Calu3 (cell line): ENCODE results near the gene BIN2. TPM values are rescaled to one million over a fixed set of nuclear protein-coding genes. Genes with fewer than 3 reads are reported as not detected.
A peak's percentile ranks its signal among the peaks of the same experiment; 100 is the strongest.
"Not testable (repeated sequence)": the region's sequence is repeated elsewhere in the genome, so short reads cannot be mapped to it uniquely, and the experiment has no call there.

ENCODE experiments used
- BruUV-seq: library from RNA; stranded (reverse); fragments of 400-500 nt; replicated peaks from 2 replicates; lab custom pipeline; 2021; lab: Mats Ljungman, UMichigan
- CTCF ChIA-PET: fragments of 300-600 bp; sonication (Branson Sonifier 250); formaldehyde crosslinking; loops from one replicate; lab custom pipeline; 2022; ENCODE audit warnings: antibody characterized with exemption; lab: Charles Lee
- DNase-seq: peaks from one replicate; pipeline ENCODE4 v3.0.0; 2022
- H3K27ac Mint-ChIP-seq: one replicate; pipeline ENCODE4 v1.8.0; 2022; ENCODE audit warnings: mixed read lengths; ENCODE audit not compliant: unreplicated experiment
- H3K27me3 Mint-ChIP-seq: one replicate; pipeline ENCODE4 v1.8.0; 2022; ENCODE audit warnings: mixed read lengths; ENCODE audit not compliant: unreplicated experiment
- H3K36me3 Mint-ChIP-seq: one replicate; pipeline ENCODE4 v1.8.0; 2022; ENCODE audit warnings: mild to moderate bottlenecking, moderate library complexity, mixed read lengths; ENCODE audit not compliant: insufficient read depth, unreplicated experiment
- H3K4me1 Mint-ChIP-seq: one replicate; pipeline ENCODE4 v1.8.0; 2022; ENCODE audit warnings: mild to moderate bottlenecking, low read depth, mixed read lengths; ENCODE audit not compliant: unreplicated experiment
- H3K4me3 Mint-ChIP-seq: one replicate; pipeline ENCODE4 v1.8.0; 2022; ENCODE audit warnings: mild to moderate bottlenecking, low read depth, moderate library complexity, mixed read lengths; ENCODE audit not compliant: unreplicated experiment
- H3K9me3 Mint-ChIP-seq: one replicate; pipeline ENCODE4 v1.8.0; 2022; ENCODE audit warnings: low read depth, mixed read lengths; ENCODE audit not compliant: unreplicated experiment
- CTCF ChIP-seq: fragments of 200-600 bp; IDR thresholded peaks from one replicate; pipeline ENCODE4 v1.8.0; 2022; ENCODE audit warnings: antibody characterized with exemption; ENCODE audit not compliant: unreplicated experiment
- intact Hi-C: fragments of 100-400 bp; cut with micrococcal nuclease; formaldehyde crosslinking; loops from one replicate; pipeline ENCODE4 v1.10.0; 2022; ENCODE audit not compliant: unreplicated experiment
- total RNA-seq: library from RNA; stranded (reverse); gene quantifications from 2 replicates; pipeline ENCODE4 v1.2.3, GENCODE V29; 2022

The BIN2 gene
- total RNA-seq, 1 experiment from 2014 or later = not detected

GRCh38 chr12:51311389-51311788 lies 12.6 kb downstream of the BIN2 start:
- H3K27me3 Mint-ChIP-seq = no peaks in the 10 kb centered on the region
- no peak overlapping the region for H3K27ac Mint-ChIP-seq
- intact Hi-C loops = no loop called here
- H3K4me3 Mint-ChIP-seq = no peak overlapping the region
- BruUV-seq = no TSS peak
- no peaks in the 10 kb centered on the region for H3K9me3 Mint-ChIP-seq
- CTCF ChIA-PET = no interaction called here
- no peak for TF ChIP-seq CTCF
- H3K4me1 Mint-ChIP-seq = peaks cover 16% of the 10 kb centered on the region
- peaks cover 9% of the 10 kb centered on the region for H3K36me3 Mint-ChIP-seq
- DNase-seq = no peak

- Mint-ChIP-seq H3K27ac (peak overlapping the region; percentile 97), H3K9me3 (no peaks in the 10 kb centered on the region), H3K4me1 (peaks cover 16% of the 10 kb centered on the region), H3K4me3 (peak overlapping the region; percentile 44), H3K36me3 (peaks cover 9% of the 10 kb centered on the region), H3K27me3 (no peaks in the 10 kb centered on the region)
- intact Hi-C loops = loop anchor here (5.0 kb wide), 1 partner anchor 41 kb away; no protein-coding TSS in a partner anchor
- no TSS peak for BruUV-seq
- TF ChIP-seq CTCF = no peak
- DNase-seq = peak; percentile 50
- CTCF ChIA-PET = interaction anchor here (0.7 to 1.8 kb wide), 7 partner anchors 9 to 54 kb away, joined by 3 to 11 read pairs (median 4); partner anchors contain the start of gene SMAGP
Measured at GRCh38 chr12:51307655-51308593, 16.1 kb downstream of the BIN2 start.

GRCh38 chr12:51306507-51306906 lies 17.5 kb downstream of the BIN2 start:
- Mint-ChIP-seq H3K36me3 (peaks cover 9% of the 10 kb centered on the region), H3K27ac (no peak overlapping the region), H3K9me3 (no peaks in the 10 kb centered on the region), H3K27me3 (no peaks in the 10 kb centered on the region), H3K4me1 (peaks cover 16% of the 10 kb centered on the region), H3K4me3 (no peak overlapping the region)
- TF ChIP-seq CTCF = no peak
- no TSS peak for BruUV-seq
- CTCF ChIA-PET = interaction anchor here (1.5 kb wide), 1 partner anchor 15 kb away, joined by 4 read pairs; no protein-coding TSS in a partner anchor
- DNase-seq = no peak
- intact Hi-C loops = loop anchor here (5.0 kb wide), 1 partner anchor 39 kb away; no protein-coding TSS in a partner anchor

GRCh38 chr12:51300768-51301167 lies 23.2 kb downstream of the BIN2 start:
- H3K27ac Mint-ChIP-seq, DNase-seq, intact Hi-C loops, H3K4me3 Mint-ChIP-seq, H3K27me3 Mint-ChIP-seq, H3K4me1 Mint-ChIP-seq, H3K9me3 Mint-ChIP-seq, H3K36me3 Mint-ChIP-seq, BruUV-seq: not testable (repeated sequence)
- CTCF ChIA-PET = interaction anchor here (0.6 kb wide), 1 partner anchor 24 kb away, joined by 3 read pairs; no protein-coding TSS in a partner anchor
